DOHH2 (cell line): ENCODE data around the gene FBXO45.

Experiments
- CTCF ChIP-seq: fragments of 200-600 bp; sonication (generic); IDR thresholded peaks from one replicate; pipeline ENCODE4 v1.5.1; 2014; ENCODE audit warnings: antibody characterized with exemption, mild to moderate bottlenecking, low read depth, low read length; ENCODE audit not compliant: poor library complexity, severe bottlenecking
- EZH2phosphoT487 ChIP-seq: fragments of 200-600 bp; sonication (generic); IDR thresholded peaks from 2 replicates; pipeline ENCODE4 v1.6.1; 2017; ENCODE audit warnings: borderline replicate concordance, mild to moderate bottlenecking, antibody characterized with exemption, low read length, moderate library complexity, mixed read lengths

GRCh38 chr3:196604548-196604947 is 36.1 kb downstream of the FBXO45 start:
- peak; percentile 21 for TF ChIP-seq CTCF
- no peak for TF ChIP-seq EZH2phosphoT487
